Measurements from ENCODE around the gene THUMPD3.

The THUMPD3 gene

GRCh38 chr3:9342696-9343095 lies 20.2 kb upstream of the THUMPD3 start:
- TF ChIP-seq CTCF (IDR thresholded peaks at IDR 0.05; ENCODE audit: insufficient read depth, low read length, missing control alignments), result no peak
- CTCF ChIA-PET, result interaction anchor here (0.8 to 3.5 kb wide), 2 partner anchors 10 to 36 kb away, joined by 4 to 22 read pairs; no protein-coding TSS in a partner anchor
- no peak for DNase-seq (ENCODE audit: low read depth, low spot score)
- no peak overlapping the region for H3K4me3 ChIP-seq (ENCODE audit: low read depth, low read length)
- POLR2A ChIA-PET, result interaction anchor here (0.6 kb wide), 1 partner anchor 839 kb away, joined by 3 read pairs; no protein-coding TSS in a partner anchor

GRCh38 chr3:9343115-9343514 lies 19.7 kb upstream of the THUMPD3 start:
- DNase-seq (ENCODE audit: low read depth, low spot score), result no peak
- CTCF ChIA-PET, result interaction anchor here (0.8 to 3.5 kb wide), 2 partner anchors 10 to 36 kb away, joined by 4 to 22 read pairs; no protein-coding TSS in a partner anchor
- no peak overlapping the region for H3K4me3 ChIP-seq (ENCODE audit: low read depth, low read length)
- POLR2A ChIA-PET, result no interaction called here
- TF ChIP-seq CTCF (IDR thresholded peaks at IDR 0.05; ENCODE audit: insufficient read depth, low read length, missing control alignments), result no peak

DNA sequence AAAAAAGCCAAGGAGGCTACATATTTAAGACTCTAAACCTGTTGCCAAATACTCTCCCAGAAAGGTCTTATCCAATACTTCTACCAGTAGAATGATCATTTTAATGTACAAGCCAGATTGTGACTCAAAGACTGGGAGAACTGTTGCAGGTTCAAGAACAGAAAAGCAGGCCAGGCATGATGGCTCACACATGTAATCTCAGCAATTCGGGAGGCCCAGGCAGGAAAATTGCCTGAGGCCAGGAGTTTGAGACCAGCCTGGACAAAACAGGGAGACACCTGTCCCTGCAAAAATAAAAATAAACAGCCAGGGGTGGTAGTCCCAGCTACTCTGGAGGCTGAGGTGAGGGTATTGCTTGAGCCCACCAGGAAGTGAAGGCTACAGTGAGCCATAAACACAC lies 17.8 kb upstream of the THUMPD3 start:
- TF ChIP-seq CTCF (IDR thresholded peaks at IDR 0.05; ENCODE audit: insufficient read depth, low read length, missing control alignments), result no peak
- POLR2A ChIA-PET, result no interaction called here
- CTCF ChIA-PET, result interaction anchor here (0.8 to 1.3 kb wide), 2 partner anchors 42 to 1826 kb away, joined by 3 to 4 read pairs; no protein-coding TSS in a partner anchor
- no peak overlapping the region for H3K4me3 ChIP-seq (ENCODE audit: low read depth, low read length)
- no peak for DNase-seq (ENCODE audit: low read depth, low spot score)

DNA sequence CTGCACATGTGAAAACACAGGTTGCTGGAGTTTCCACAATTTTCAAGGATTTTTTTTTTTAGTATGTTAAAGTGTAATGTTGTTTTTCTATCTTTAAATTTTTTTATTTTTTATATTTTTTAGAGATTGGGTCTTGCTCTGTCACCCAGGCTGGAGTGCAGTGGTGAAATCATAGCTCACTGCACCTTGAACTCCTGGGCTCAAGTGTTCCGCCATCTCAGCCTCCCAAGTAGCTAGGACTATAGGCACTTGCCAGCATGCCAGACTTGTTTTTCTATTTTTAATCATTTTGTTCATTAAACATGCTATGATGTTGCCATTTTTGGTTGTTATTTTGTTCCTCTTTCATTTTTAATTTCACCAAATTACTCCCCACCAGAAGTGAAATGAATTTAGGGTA lies 16.7 kb upstream of the THUMPD3 start:
- POLR2A ChIA-PET, result no interaction called here
- no peak overlapping the region for H3K4me3 ChIP-seq (ENCODE audit: low read depth, low read length)
- no peak for TF ChIP-seq CTCF (IDR thresholded peaks at IDR 0.05; ENCODE audit: insufficient read depth, low read length, missing control alignments)
- CTCF ChIA-PET, result interaction anchor here (0.7 to 1.3 kb wide), 3 partner anchors 16 to 78 kb away, joined by 4 read pairs; no protein-coding TSS in a partner anchor
- DNase-seq (ENCODE audit: low read depth, low spot score), result no peak

DNA sequence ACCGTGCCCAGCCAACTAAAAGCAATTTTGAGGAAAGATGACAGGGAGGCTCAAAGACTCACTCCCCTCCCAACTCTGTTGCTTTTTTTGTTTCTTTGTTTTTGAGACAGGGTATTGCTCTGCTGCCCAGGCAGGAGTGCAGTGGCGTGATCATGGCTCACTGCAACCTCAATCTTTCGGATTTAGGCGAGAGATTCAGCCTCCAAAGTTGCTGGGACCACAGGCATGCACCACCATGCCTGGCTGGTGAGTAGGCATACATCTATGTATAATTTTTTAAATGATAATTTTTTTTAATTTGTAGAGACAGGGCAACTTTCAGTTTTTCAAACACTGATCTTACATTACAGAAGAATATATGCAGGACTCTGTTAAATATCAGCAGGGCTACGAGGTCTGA lies 15.8 kb upstream of the THUMPD3 start:
- ChIA-PET POLR2A (interaction anchor here (1.2 kb wide), 1 partner anchor 50 kb away, joined by 6 read pairs; the partner anchor contains the start of gene SETD5), CTCF (interaction anchor here (0.9 to 1.0 kb wide), 2 partner anchors 77 to 154 kb away, joined by 3 to 4 read pairs; no protein-coding TSS in a partner anchor)
- TF ChIP-seq CTCF (IDR thresholded peaks at IDR 0.05; ENCODE audit: insufficient read depth, low read length, missing control alignments), result no peak
- no peak for DNase-seq (ENCODE audit: low read depth, low spot score)
- no peak overlapping the region for H3K4me3 ChIP-seq (ENCODE audit: low read depth, low read length)

- no peak for DNase-seq (ENCODE audit: low read depth, low spot score)
- H3K4me3 ChIP-seq (ENCODE audit: low read depth, low read length), result no peak overlapping the region
- POLR2A ChIA-PET, result interaction anchor here (1.2 kb wide), 1 partner anchor 49 kb away, joined by 6 read pairs; the partner anchor contains the start of gene SETD5
- CTCF ChIA-PET, result interaction anchor here (0.9 to 1.4 kb wide), 3 partner anchors 15 to 153 kb away, joined by 3 to 5 read pairs (median 3); partner anchors contain the start of gene THUMPD3
- TF ChIP-seq CTCF (IDR thresholded peaks at IDR 0.05; ENCODE audit: insufficient read depth, low read length, missing control alignments), result no peak
Measured at GRCh38 chr3:9347887-9348286, 15.0 kb upstream of the THUMPD3 start.

Data from AG04449 (cell line).